ENCODE data around the gene REXO5. TPM values are rescaled to one million over a fixed set of nuclear protein-coding genes. Genes with fewer than 3 reads are reported as not detected.
A peak's percentile ranks its signal among the peaks of the same experiment; 100 is the strongest.
"Not testable (repeated sequence)": the region's sequence is repeated elsewhere in the genome, so short reads cannot be mapped to it uniquely, and the experiment has no call there.

REXO5 gene
- total and polyA plus RNA-seq, 3 experiments from 2014 or later = 0.81 to 9.3 (median 7.9) TPM

DNA sequence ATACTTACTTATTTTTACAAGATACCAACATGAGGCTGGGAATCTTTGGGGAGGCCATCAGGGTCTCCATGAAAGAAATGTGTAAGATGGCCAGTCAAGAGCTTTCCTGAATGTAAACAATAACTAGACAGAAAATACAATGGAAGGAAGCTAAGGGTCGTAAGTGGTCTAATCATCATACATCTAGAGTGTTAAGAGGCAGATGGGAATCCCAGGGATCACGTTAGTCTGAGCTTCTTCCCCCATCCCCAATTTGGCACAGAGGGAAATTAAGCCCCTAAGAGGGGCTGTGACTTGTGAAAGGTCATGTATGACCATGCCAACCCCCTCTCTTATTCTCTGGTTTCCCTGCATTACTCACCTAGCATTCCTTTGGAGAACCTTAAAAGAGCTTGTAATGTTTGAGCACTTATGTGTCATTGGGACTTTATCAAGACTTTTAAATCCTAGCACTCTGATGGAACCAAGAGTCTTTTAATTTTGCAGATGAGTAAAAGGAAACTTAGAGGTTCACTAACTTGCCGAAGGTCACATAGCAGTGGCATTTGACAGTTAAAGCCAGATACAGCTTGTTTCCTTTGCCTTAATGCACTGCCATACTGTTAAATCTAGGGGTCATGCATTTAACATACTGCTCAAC is 47.8 kb downstream of the REXO5 start:
- no peaks in the 10 kb centered on the region for H3K27me3 Mint-ChIP-seq
- DNase-seq = no peak
- no peaks in the 10 kb centered on the region for H3K36me3 ChIP-seq (ENCODE audit: insufficient read depth, low read length)

GRCh38 chr16:20854963-20855362 is 48.6 kb downstream of the REXO5 start:
- Mint-ChIP-seq H3K27ac (no peak overlapping the region), H3K4me1 (peaks cover 2 to 3% (median 3%) of the 10 kb centered on the region in 3 donors), H3K36me3 (peaks cover 5 to 28% (median 9%) of the 10 kb centered on the region in 3 donors), H3K4me3 (no peak overlapping the region), H3K9me3 (no peaks in the 10 kb centered on the region), H3K27me3 (no peaks in the 10 kb centered on the region)
- Histone ChIP-seq H3K27me3 (ENCODE audit: insufficient read depth, low read length, poor library complexity, severe bottlenecking) (no peaks in the 10 kb centered on the region), H3K9me3 (ENCODE audit: low read length) (no peaks in the 10 kb centered on the region), H3K4me1 (ENCODE audit: insufficient read depth, low read length) (no peaks in the 10 kb centered on the region), H3K4me3 (ENCODE audit: low read length) (no peak overlapping the region), H3K36me3 (ENCODE audit: insufficient read depth, low read length) (no peaks in the 10 kb centered on the region), H3K27ac (ENCODE audit: low read depth, low read length) (no peak overlapping the region)
- DNase-seq = no peak
- POLR2A ChIA-PET = no interaction called here
- CTCF ChIA-PET = interaction anchor here (0.9 to 1.3 kb wide), 2 partner anchors 9 to 302 kb away, joined by 3 read pairs; no protein-coding TSS in a partner anchor

More for the DNA sequence above, 47.8 kb downstream of the REXO5 start:
- POLR2A ChIA-PET = no interaction called here
- Histone ChIP-seq H3K27me3 (ENCODE audit: insufficient read depth, low read length, poor library complexity, severe bottlenecking) (no peaks in the 10 kb centered on the region), H3K4me3 (ENCODE audit: low read length) (no peak overlapping the region), H3K9me3 (ENCODE audit: low read length) (no peaks in the 10 kb centered on the region), H3K4me1 (ENCODE audit: insufficient read depth, low read length) (no peaks in the 10 kb centered on the region), H3K27ac (ENCODE audit: low read depth, low read length) (no peak overlapping the region)
- H3K4me1 Mint-ChIP-seq = peaks cover 4 to 6% (median 5%) of the 10 kb centered on the region in 3 donors
- CTCF ChIA-PET = interaction anchor here (0.9 to 1.8 kb wide), 4 partner anchors 9 to 303 kb away, joined by 3 to 5 read pairs (median 4); no protein-coding TSS in a partner anchor
- H3K4me3 Mint-ChIP-seq = no peak overlapping the region
- H3K27ac Mint-ChIP-seq = no peak overlapping the region
- peaks cover 0 to 21% (median 3%) of the 10 kb centered on the region in 3 donors for H3K36me3 Mint-ChIP-seq
- H3K9me3 Mint-ChIP-seq = no peaks in the 10 kb centered on the region

DNA sequence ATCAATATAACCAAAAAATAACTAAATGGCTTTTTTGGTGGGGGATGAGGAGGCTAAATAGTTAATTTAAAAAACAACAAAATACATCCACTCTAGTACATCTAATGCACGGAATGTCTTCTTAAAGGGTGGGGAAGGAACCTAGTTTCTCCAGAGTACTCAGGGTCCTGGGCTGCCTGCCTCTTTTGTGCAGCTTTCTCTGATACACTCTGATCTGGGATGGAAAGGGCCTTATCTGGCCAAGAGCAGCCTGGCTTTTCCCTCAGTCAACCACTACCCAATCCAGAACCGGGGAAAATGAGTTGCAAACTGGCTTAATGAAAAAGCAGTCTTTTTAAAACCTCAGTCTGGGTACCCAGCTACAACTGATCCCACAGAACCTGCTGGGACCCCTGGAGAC is 51.0 kb downstream of the REXO5 start:
- Histone ChIP-seq H3K36me3 (ENCODE audit: insufficient read depth, low read length) (no peaks in the 10 kb centered on the region), H3K27ac (ENCODE audit: low read depth, low read length) (no peak overlapping the region), H3K4me1 (ENCODE audit: insufficient read depth, low read length) (no peaks in the 10 kb centered on the region), H3K9me3 (ENCODE audit: low read length) (no peaks in the 10 kb centered on the region), H3K27me3 (ENCODE audit: insufficient read depth, low read length, poor library complexity, severe bottlenecking) (no peaks in the 10 kb centered on the region), H3K4me3 (ENCODE audit: low read length) (no peak overlapping the region)
- Mint-ChIP-seq H3K27ac (peak overlapping the region in 1 of 8 donors; percentile 61), H3K4me1 (no peaks in the 10 kb centered on the region), H3K27me3 (no peaks in the 10 kb centered on the region), H3K9me3 (no peaks in the 10 kb centered on the region), H3K4me3 (no peak overlapping the region), H3K36me3 (peaks cover 6 to 47% (median 12%) of the 10 kb centered on the region in 3 donors)
- CTCF ChIA-PET = no interaction called here
- POLR2A ChIA-PET = no interaction called here
- DNase-seq = no peak

DNA sequence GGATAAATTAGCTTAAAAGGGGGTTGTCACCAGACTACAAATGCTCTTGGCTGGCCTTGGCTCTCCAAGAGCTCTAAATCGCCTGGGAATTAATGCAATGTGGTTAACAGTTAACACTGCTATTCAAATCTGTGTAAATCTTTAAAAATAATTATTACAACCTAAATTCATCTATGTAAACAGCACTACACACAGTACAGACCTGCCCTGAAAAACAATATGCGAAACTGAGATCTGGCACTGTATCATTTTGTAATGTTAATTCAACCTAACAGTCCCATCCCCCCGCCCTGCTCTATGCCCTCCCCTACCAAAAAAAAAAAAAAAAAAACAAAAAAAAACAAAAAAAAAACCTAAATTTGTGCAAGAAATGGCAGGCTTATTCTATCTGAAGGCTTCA is 52.9 kb downstream of the REXO5 start:
- CTCF ChIA-PET = no interaction called here
- no peaks in the 10 kb centered on the region for H3K9me3 ChIP-seq (ENCODE audit: low read length)
- Mint-ChIP-seq H3K27ac (peak overlapping the region in 1 of 8 donors; percentile 51), H3K4me3 (no peak overlapping the region), H3K36me3 (peaks cover 6 to 50% (median 12%) of the 10 kb centered on the region in 3 donors), H3K4me1 (peaks cover 5% of the 10 kb centered on the region in 3 donors), H3K9me3 (no peaks in the 10 kb centered on the region), H3K27me3 (no peaks in the 10 kb centered on the region)
- no peaks in the 10 kb centered on the region for H3K4me1 ChIP-seq (ENCODE audit: insufficient read depth, low read length)
- H3K27me3 ChIP-seq (ENCODE audit: insufficient read depth, low read length, poor library complexity, severe bottlenecking) = no peaks in the 10 kb centered on the region
- no peak overlapping the region for H3K27ac ChIP-seq (ENCODE audit: low read depth, low read length)
- no peak overlapping the region for H3K4me3 ChIP-seq (ENCODE audit: low read length)
- POLR2A ChIA-PET = no interaction called here
- DNase-seq = no peak
- H3K36me3 ChIP-seq (ENCODE audit: insufficient read depth, low read length) = no peaks in the 10 kb centered on the region

DNA sequence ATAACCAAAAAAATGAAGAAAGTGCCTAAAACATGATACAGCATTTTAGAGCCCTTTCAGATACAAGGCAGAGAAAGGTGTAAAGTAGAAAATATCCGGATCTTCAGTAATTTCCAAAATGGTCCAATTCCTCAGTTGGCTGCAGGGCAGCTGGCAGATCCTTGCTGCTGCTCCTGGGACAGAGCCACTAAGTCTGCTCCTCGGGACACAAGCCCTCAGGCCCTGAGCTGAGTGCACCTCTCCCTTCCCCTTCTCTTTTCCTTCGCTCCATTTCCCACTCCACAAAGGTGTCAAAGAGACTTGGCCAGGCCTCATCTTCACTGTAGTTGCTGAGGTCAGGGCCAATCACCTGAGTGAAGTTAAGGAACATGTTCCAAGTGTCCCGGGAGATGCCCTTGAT is 53.4 kb downstream of the REXO5 start:
- no peak for DNase-seq
- no peaks in the 10 kb centered on the region for H3K27me3 Mint-ChIP-seq
- no peaks in the 10 kb centered on the region for H3K9me3 Mint-ChIP-seq
- Histone ChIP-seq H3K9me3 (ENCODE audit: low read length) (no peaks in the 10 kb centered on the region), H3K4me1 (ENCODE audit: insufficient read depth, low read length) (no peaks in the 10 kb centered on the region), H3K27ac (ENCODE audit: low read depth, low read length) (no peak overlapping the region), H3K27me3 (ENCODE audit: insufficient read depth, low read length, poor library complexity, severe bottlenecking) (no peaks in the 10 kb centered on the region), H3K36me3 (ENCODE audit: insufficient read depth, low read length) (no peaks in the 10 kb centered on the region), H3K4me3 (ENCODE audit: low read length) (no peak overlapping the region)
- H3K4me1 Mint-ChIP-seq = peaks cover 9 to 10% (median 9%) of the 10 kb centered on the region in 3 donors
- peaks cover 6 to 50% (median 12%) of the 10 kb centered on the region in 3 donors for H3K36me3 Mint-ChIP-seq
- peak overlapping the region in 3 of 8 donors; percentile 47 to 51 (median 47) for H3K27ac Mint-ChIP-seq
- POLR2A ChIA-PET = no interaction called here
- no peak overlapping the region for H3K4me3 Mint-ChIP-seq
- CTCF ChIA-PET = no interaction called here

- CTCF ChIA-PET = no interaction called here
- POLR2A ChIA-PET = no interaction called here
- no peaks in the 10 kb centered on the region for H3K27me3 ChIP-seq (ENCODE audit: insufficient read depth, low read length, poor library complexity, severe bottlenecking)
Observed at GRCh38 chr16:20860361-20860760, 54.0 kb downstream of the REXO5 start.

GRCh38 chr16:20860995-20861394 is 54.7 kb downstream of the REXO5 start:
- Mint-ChIP-seq H3K36me3 (peaks cover 6 to 41% (median 11%) of the 10 kb centered on the region in 3 donors), H3K4me1 (peaks cover 12 to 19% (median 15%) of the 10 kb centered on the region in 3 donors), H3K27ac (peak overlapping the region in 1 of 8 donors; percentile 43)
- H3K36me3 ChIP-seq (ENCODE audit: insufficient read depth, low read length); H3K4me3 Mint-ChIP-seq; H3K4me1 ChIP-seq (ENCODE audit: insufficient read depth, low read length); H3K9me3 ChIP-seq (ENCODE audit: low read length); H3K9me3 Mint-ChIP-seq; H3K27me3 Mint-ChIP-seq; DNase-seq; H3K27ac ChIP-seq (ENCODE audit: low read depth, low read length); H3K4me3 ChIP-seq (ENCODE audit: low read length); POLR2A ChIA-PET; H3K27me3 ChIP-seq (ENCODE audit: insufficient read depth, low read length, poor library complexity, severe bottlenecking); CTCF ChIA-PET: not testable (repeated sequence)

More at GRCh38 chr16:20860361-20860760, 54.0 kb downstream of the REXO5 start:
- no peak for DNase-seq
- Histone ChIP-seq H3K9me3 (ENCODE audit: low read length) (no peaks in the 10 kb centered on the region), H3K36me3 (ENCODE audit: insufficient read depth, low read length) (no peaks in the 10 kb centered on the region), H3K4me1 (ENCODE audit: insufficient read depth, low read length) (no peaks in the 10 kb centered on the region), H3K27ac (ENCODE audit: low read depth, low read length) (no peak overlapping the region), H3K4me3 (ENCODE audit: low read length) (no peak overlapping the region)
- Mint-ChIP-seq H3K4me1 (peaks cover 9 to 13% (median 9%) of the 10 kb centered on the region in 3 donors), H3K36me3 (peaks cover 6 to 45% (median 12%) of the 10 kb centered on the region in 3 donors), H3K4me3 (no peak overlapping the region), H3K9me3 (no peaks in the 10 kb centered on the region), H3K27ac (peak overlapping the region in 2 of 8 donors; percentile 19 to 47), H3K27me3 (no peaks in the 10 kb centered on the region)

DNA sequence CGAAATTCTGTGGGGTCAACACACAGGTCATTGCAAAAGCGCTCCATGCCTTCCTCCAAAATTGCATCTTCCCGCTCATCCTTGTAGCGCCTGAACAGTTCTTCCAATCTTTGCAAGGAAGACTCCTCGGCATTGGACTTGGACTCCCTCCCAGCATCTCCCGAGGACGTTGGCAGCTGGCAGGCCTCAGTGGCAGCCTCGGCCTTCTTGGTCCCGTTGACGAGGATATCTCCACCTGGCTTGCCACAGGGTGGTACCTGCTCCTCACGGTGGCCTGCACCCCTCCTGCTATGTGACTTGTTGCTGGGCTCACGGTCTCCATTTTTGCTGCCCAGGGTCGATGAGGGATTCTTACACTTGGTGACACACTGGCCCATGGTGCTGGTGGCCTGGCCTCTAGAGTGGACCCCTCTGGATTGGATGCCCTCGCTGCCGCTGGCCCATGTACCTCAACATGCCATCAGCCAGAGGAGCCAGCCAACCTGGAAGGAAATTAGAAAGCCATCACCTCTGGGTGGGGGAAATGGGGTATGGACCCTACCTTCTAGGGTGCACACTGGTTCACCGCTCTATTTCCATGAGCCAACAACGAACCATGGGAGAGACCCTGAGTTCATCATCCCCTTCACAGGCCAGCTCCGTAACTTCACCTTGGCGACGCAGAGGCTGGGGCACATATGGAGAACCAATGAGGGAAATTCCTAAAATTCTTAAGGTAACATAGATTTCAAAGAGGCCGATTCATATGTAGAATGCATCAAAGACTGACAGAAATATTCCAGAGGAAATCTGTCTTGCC is 56.0 kb downstream of the REXO5 start:
- Histone ChIP-seq H3K9me3 (ENCODE audit: low read length) (no peaks in the 10 kb centered on the region), H3K4me3 (ENCODE audit: low read length) (no peak overlapping the region), H3K27ac (ENCODE audit: low read depth, low read length) (no peak overlapping the region), H3K27me3 (ENCODE audit: insufficient read depth, low read length, poor library complexity, severe bottlenecking) (no peaks in the 10 kb centered on the region), H3K36me3 (ENCODE audit: insufficient read depth, low read length) (no peaks in the 10 kb centered on the region), H3K4me1 (ENCODE audit: insufficient read depth, low read length) (no peaks in the 10 kb centered on the region)
- DNase-seq = no peak
- ChIA-PET POLR2A (no interaction called here), CTCF (interaction anchor here (4.1 kb wide), 1 partner anchor 12 kb away, joined by 22 read pairs; no protein-coding TSS in a partner anchor)
- peak overlapping the region in 1 of 8 donors; percentile 60 for H3K27ac Mint-ChIP-seq
- no peaks in the 10 kb centered on the region for H3K27me3 Mint-ChIP-seq
- peaks cover 19 to 30% (median 27%) of the 10 kb centered on the region in 3 donors for H3K4me1 Mint-ChIP-seq
- H3K36me3 Mint-ChIP-seq = peaks cover 6 to 36% (median 11%) of the 10 kb centered on the region in 3 donors
- H3K4me3 Mint-ChIP-seq = no peak overlapping the region
- H3K9me3 Mint-ChIP-seq = no peaks in the 10 kb centered on the region

All from CD8-positive, alpha-beta memory T cell (primary cell).